ENCODE results near the gene SPC24. TPM values are rescaled to one million over a fixed set of nuclear protein-coding genes. Genes with fewer than 3 reads are reported as not detected.

Gene SPC24
- total RNA-seq, 1 experiment from 2014 or later: 50.6 TPM

DNA sequence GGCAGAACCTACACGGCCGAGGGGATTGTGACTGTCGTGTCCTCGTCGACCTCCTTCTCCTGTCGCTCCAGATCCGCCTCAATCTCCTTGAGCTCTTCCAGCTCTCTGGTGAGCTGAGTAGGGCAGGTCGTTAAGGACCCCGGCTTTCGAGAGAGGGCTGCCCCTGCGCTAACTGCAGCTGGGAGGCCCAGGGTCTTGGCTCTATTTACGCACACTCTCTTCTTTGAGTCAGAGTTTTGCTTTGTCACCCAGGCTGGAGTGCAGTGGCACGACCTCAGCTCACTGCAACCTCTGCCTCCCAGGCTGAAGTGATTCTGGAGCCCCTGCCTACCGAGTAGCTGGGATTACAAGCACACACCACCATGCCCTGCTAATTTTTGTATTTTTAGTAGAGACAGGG lies 7.6 kb downstream of the SPC24 start:
- TF ChIP-seq TCF7L2 (IDR thresholded peaks at IDR 0.05; ENCODE audit: low read depth, low read length) (no peak), POLR2AphosphoS5 (IDR thresholded peaks at IDR 0.05; ENCODE audit: low read depth, low read length) (no peak), SIN3A (IDR thresholded peaks at IDR 0.05; ENCODE audit: borderline replicate concordance, insufficient read depth, low read depth, low read length) (no peak)
- TF ChIP-seq, protein P1, sequence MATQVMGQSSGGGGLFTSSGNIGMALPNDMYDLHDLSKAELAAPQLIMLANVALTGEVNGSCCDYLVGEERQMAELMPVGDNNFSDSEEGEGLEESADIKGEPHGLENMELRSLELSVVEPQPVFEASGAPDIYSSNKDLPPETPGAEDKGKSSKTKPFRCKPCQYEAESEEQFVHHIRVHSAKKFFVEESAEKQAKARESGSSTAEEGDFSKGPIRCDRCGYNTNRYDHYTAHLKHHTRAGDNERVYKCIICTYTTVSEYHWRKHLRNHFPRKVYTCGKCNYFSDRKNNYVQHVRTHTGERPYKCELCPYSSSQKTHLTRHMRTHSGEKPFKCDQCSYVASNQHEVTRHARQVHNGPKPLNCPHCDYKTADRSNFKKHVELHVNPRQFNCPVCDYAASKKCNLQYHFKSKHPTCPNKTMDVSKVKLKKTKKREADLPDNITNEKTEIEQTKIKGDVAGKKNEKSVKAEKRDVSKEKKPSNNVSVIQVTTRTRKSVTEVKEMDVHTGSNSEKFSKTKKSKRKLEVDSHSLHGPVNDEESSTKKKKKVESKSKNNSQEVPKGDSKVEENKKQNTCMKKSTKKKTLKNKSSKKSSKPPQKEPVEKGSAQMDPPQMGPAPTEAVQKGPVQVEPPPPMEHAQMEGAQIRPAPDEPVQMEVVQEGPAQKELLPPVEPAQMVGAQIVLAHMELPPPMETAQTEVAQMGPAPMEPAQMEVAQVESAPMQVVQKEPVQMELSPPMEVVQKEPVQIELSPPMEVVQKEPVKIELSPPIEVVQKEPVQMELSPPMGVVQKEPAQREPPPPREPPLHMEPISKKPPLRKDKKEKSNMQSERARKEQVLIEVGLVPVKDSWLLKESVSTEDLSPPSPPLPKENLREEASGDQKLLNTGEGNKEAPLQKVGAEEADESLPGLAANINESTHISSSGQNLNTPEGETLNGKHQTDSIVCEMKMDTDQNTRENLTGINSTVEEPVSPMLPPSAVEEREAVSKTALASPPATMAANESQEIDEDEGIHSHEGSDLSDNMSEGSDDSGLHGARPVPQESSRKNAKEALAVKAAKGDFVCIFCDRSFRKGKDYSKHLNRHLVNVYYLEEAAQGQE (IDR thresholded peaks at IDR 0.05; ENCODE audit: insufficient read depth in 1 of 2, low read depth in 2 of 2, low read length in 1 of 2): no peak
- TF ChIP-seq, protein P2, sequence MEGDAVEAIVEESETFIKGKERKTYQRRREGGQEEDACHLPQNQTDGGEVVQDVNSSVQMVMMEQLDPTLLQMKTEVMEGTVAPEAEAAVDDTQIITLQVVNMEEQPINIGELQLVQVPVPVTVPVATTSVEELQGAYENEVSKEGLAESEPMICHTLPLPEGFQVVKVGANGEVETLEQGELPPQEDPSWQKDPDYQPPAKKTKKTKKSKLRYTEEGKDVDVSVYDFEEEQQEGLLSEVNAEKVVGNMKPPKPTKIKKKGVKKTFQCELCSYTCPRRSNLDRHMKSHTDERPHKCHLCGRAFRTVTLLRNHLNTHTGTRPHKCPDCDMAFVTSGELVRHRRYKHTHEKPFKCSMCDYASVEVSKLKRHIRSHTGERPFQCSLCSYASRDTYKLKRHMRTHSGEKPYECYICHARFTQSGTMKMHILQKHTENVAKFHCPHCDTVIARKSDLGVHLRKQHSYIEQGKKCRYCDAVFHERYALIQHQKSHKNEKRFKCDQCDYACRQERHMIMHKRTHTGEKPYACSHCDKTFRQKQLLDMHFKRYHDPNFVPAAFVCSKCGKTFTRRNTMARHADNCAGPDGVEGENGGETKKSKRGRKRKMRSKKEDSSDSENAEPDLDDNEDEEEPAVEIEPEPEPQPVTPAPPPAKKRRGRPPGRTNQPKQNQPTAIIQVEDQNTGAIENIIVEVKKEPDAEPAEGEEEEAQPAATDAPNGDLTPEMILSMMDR (IDR thresholded peaks at IDR 0.05): no peak
- no peaks in the 10 kb centered on the region; the same call in 1 of the 2 replicates for H3K36me3 ChIP-seq (ENCODE audit: control insufficient read depth, insufficient read depth, low read length)
- in situ Hi-C loops (cut with HindIII; ENCODE audit: low pct_unique_long_range_greater_than_20kb, low sequenced_read_pairs) (no loop called here), intact Hi-C loops (cut with micrococcal nuclease; ENCODE audit: unreplicated experiment) (no loop called here)
- POLR2A ChIA-PET: no interaction called here
- no peak overlapping the region for H3K4me3 ChIP-seq (ENCODE audit: low read depth in 2 of 2, low read length in 2 of 2)
- no peaks in the 10 kb centered on the region for H3K27me3 ChIP-seq (ENCODE audit: control insufficient read depth, insufficient read depth, low read length)
- H3K4me1 ChIP-seq (ENCODE audit: control insufficient read depth, insufficient read depth, low read length): peaks cover 19% of the 10 kb centered on the region
- ATAC-seq (no peak), DNase-seq (ENCODE audit: low read depth, low spot score) (no peak)
- H3K9me3 ChIP-seq (ENCODE audit: control insufficient read depth, insufficient read depth, low read depth, low read length): no peaks in the 10 kb centered on the region
- no TSS peak for BruUV-seq (replicated peaks)
- H3K27ac ChIP-seq (ENCODE audit: low read length): no peak overlapping the region
- CTCF ChIA-PET: no interaction called here

DNA sequence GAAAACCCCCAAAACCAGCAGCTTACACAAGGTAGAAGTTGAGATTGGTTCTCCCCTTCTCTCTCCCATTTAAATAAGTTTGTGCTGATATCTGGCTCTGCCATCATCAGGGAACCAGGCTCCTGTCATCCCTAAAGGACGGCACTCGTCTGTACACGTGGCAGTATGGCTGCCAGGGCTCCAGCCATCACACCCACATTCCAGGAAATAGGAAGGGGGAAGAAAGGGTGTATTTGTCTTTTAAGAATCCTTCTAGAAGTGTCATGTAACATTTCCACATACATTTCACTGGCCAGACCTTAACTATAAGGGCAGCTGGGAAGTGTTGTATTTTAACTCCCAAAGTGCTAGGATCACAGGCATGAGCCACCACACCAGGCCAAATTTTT lies 10.1 kb downstream of the SPC24 start:
- no TSS peak for BruUV-seq (replicated peaks)
- ATAC-seq (no peak), DNase-seq (ENCODE audit: low read depth, low spot score) (no peak)
- H3K4me3 ChIP-seq (ENCODE audit: low read depth in 2 of 2, low read length in 2 of 2): no peak overlapping the region
- POLR2A ChIA-PET: no interaction called here
- intact Hi-C loops (cut with micrococcal nuclease; ENCODE audit: unreplicated experiment): no loop called here
- in situ Hi-C loops (cut with HindIII; ENCODE audit: low pct_unique_long_range_greater_than_20kb, low sequenced_read_pairs): no loop called here
- peak overlapping the region; percentile 97 for H3K27ac ChIP-seq (ENCODE audit: low read length)
- CTCF ChIA-PET: no interaction called here
- H3K27me3 ChIP-seq (ENCODE audit: control insufficient read depth, insufficient read depth, low read length): no peaks in the 10 kb centered on the region
- peaks cover 27% of the 10 kb centered on the region for H3K4me1 ChIP-seq (ENCODE audit: control insufficient read depth, insufficient read depth, low read length)
- H3K9me3 ChIP-seq (ENCODE audit: control insufficient read depth, insufficient read depth, low read depth, low read length): no peaks in the 10 kb centered on the region
- TF ChIP-seq POLR2AphosphoS5 (IDR thresholded peaks at IDR 0.05; ENCODE audit: low read depth, low read length) (no peak), TCF7L2 (IDR thresholded peaks at IDR 0.05; ENCODE audit: low read depth, low read length) (no peak), SIN3A (IDR thresholded peaks at IDR 0.05; ENCODE audit: borderline replicate concordance, insufficient read depth, low read depth, low read length) (no peak)
- TF ChIP-seq, protein P1 (IDR thresholded peaks at IDR 0.05; ENCODE audit: insufficient read depth in 1 of 2, low read depth in 2 of 2, low read length in 1 of 2): no peak
- TF ChIP-seq, protein P2 (IDR thresholded peaks at IDR 0.05): no peak
- no peaks in the 10 kb centered on the region; the same call in 1 of the 2 replicates for H3K36me3 ChIP-seq (ENCODE audit: control insufficient read depth, insufficient read depth, low read length)

Data from Panc1 (cell line).